HFF-Myc (cell line): ENCODE results near the gene FNDC11.

Experiments
- DNase-seq: peaks from one replicate; pipeline ENCODE4 v3.0.0-alpha.2; 2011; ENCODE audit warnings: low read depth; ENCODE audit errors: extremely low read depth
- H3K4me3 ChIP-seq: replicated peaks from 2 replicates; pipeline ENCODE4 v1.5.1; 2011; ENCODE audit warnings: low read depth, mild to moderate bottlenecking, control low read depth, low read length
- TF ChIP-seq, protein P1 (sequence below): IDR thresholded peaks from 2 replicates; pipeline ENCODE4 v1.5.1; 2012; ENCODE audit warnings: mild to moderate bottlenecking, low read depth, low read length, control low read depth; ENCODE audit errors: missing control alignments

The FNDC11 gene

DNA sequence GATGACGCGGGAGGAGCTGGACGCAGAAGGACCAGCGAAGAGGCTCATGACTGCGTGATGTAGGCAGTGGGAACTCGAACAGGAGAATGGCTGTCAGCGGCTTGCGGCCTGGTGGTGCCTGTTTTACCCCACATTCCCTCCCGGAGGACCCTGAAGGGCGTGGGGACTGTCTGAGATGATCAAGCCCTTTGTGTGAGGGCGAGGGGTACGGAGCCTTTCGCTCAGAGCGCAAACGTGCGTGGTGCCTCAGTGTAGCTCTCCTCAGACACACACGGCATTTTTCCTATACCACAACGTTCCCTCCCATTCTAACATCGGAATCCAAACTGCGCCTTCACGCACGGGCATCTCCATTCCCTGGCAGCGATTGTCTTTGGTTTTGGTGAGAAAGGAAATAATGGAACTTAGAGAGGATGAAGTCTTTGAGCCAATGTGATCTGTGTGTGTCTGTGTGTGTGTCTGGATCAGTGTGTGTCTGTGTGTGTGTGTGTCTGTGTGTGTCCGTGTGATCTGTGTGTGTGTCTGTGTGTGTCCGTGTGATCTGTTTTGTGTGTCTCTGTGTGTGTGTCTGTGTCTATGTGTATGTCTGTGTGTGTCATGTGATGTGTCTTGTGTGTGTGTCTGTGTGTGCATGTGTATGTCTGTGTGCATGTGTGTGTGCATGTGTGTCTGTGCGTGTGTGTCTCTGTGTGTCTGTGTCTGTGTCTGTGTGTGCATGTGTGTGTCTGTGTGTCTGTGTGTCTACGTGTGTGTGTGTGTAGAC, 22.1 kb upstream of the FNDC11 start:
- no peak for DNase-seq
- H3K4me3 ChIP-seq = no peak overlapping the region
- TF ChIP-seq, protein P1, sequence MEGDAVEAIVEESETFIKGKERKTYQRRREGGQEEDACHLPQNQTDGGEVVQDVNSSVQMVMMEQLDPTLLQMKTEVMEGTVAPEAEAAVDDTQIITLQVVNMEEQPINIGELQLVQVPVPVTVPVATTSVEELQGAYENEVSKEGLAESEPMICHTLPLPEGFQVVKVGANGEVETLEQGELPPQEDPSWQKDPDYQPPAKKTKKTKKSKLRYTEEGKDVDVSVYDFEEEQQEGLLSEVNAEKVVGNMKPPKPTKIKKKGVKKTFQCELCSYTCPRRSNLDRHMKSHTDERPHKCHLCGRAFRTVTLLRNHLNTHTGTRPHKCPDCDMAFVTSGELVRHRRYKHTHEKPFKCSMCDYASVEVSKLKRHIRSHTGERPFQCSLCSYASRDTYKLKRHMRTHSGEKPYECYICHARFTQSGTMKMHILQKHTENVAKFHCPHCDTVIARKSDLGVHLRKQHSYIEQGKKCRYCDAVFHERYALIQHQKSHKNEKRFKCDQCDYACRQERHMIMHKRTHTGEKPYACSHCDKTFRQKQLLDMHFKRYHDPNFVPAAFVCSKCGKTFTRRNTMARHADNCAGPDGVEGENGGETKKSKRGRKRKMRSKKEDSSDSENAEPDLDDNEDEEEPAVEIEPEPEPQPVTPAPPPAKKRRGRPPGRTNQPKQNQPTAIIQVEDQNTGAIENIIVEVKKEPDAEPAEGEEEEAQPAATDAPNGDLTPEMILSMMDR = no peak

- no peak for DNase-seq
- TF ChIP-seq, protein P1 = no peak
These were observed 21.4 kb upstream of the FNDC11 start for GRCh38 chr20:63532449-63532971.

DNA sequence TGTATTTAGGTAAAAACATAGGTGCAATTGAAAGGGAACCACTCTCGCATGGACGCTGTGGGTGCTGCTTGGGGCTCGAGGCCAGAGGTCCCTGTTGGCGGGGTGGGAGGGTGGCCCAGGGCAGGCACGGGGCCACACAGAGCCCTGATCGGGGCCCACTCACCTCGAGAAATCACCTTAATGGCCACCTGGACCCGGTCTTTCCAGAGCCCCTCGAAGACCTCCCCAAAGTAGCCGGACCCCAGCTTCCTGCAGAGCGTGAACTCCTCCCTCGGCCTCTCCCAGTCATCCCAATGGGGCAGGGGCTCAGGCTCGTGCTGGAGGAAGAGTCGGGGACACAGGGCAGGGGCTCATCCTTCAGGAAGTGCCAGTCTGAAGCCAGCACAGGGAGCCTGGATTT, 20.6 kb upstream of the FNDC11 start:
- H3K4me3 ChIP-seq = no peak overlapping the region
- TF ChIP-seq, protein P1 = no peak
- DNase-seq = no peak

More at GRCh38 chr20:63532449-63532971, 21.4 kb upstream of the FNDC11 start:
- H3K4me3 ChIP-seq = no peak overlapping the region

- no peak for DNase-seq
- TF ChIP-seq, protein P1 = no peak
- H3K4me3 ChIP-seq = no peak overlapping the region
These were observed 20.0 kb upstream of the FNDC11 start for GRCh38 chr20:63533871-63534393.

DNA sequence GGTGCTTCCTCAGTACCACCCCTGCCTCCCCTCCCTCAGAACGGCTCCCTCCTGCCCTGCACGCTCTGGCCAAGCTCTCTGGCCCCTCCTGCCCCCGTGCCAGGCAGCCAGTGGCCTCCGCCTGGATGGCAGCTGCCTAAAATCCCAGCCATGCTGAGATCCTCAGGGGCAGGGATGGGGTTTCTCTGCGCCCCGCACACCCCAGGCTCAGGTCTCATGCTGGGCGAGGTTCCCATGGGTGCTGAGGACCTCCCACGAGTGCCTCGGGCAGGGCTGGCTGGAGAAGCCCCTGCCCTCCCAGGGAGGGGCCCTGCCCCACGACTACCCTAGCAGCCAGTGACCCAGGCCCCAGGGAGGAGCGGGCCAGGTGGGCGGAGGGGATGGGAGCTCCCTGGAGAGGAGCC, 19.5 kb upstream of the FNDC11 start:
- TF ChIP-seq, protein P1 = no peak
- no peak overlapping the region for H3K4me3 ChIP-seq
- no peak for DNase-seq

- no peak overlapping the region for H3K4me3 ChIP-seq
- DNase-seq = no peak
- TF ChIP-seq, protein P1 = no peak
These were observed 18.9 kb upstream of the FNDC11 start for GRCh38 chr20:63534831-63535651.
